Measurements from ENCODE around the gene C1orf226.

The C1orf226 gene

GRCh38 chr1:162365284-162366020, 16.1 kb upstream of the C1orf226 start:
- no peak for TF ChIP-seq CTCF (conservative IDR thresholded peaks at IDR 0.05; ENCODE audit: low read length)
- no peak overlapping the region for H3K4me3 ChIP-seq (ENCODE audit: low read length)
- DNase-seq (ENCODE audit: low read depth): no peak

- TF ChIP-seq CTCF (conservative IDR thresholded peaks at IDR 0.05; ENCODE audit: low read length): no peak
- no peak for DNase-seq (ENCODE audit: low read depth)
- no peak overlapping the region for H3K4me3 ChIP-seq (ENCODE audit: low read length)
These were observed 15.4 kb upstream of the C1orf226 start for GRCh38 chr1:162366149-162366548.

- no peak for DNase-seq (ENCODE audit: low read depth)
- TF ChIP-seq CTCF (conservative IDR thresholded peaks at IDR 0.05; ENCODE audit: low read length): no peak
- peak overlapping the region; percentile 53 for H3K4me3 ChIP-seq (ENCODE audit: low read length)
These were observed 14.9 kb upstream of the C1orf226 start for GRCh38 chr1:162366671-162367070.

- no peak for DNase-seq (ENCODE audit: low read depth)
- peak overlapping the region; percentile 53 for H3K4me3 ChIP-seq (ENCODE audit: low read length)
- TF ChIP-seq CTCF (conservative IDR thresholded peaks at IDR 0.05; ENCODE audit: low read length): no peak
These were observed 14.5 kb upstream of the C1orf226 start for GRCh38 chr1:162367073-162367472.

- no peak for DNase-seq (ENCODE audit: low read depth)
- no peak overlapping the region for H3K4me3 ChIP-seq (ENCODE audit: low read length)
- no peak for TF ChIP-seq CTCF (conservative IDR thresholded peaks at IDR 0.05; ENCODE audit: low read length)
These were observed 13.8 kb upstream of the C1orf226 start for GRCh38 chr1:162367772-162368171.

GRCh38 chr1:162368451-162368850, 13.1 kb upstream of the C1orf226 start:
- no peak for TF ChIP-seq CTCF (conservative IDR thresholded peaks at IDR 0.05; ENCODE audit: low read length)
- no peak overlapping the region for H3K4me3 ChIP-seq (ENCODE audit: low read length)
- no peak for DNase-seq (ENCODE audit: low read depth)

- DNase-seq (ENCODE audit: low read depth): no peak
- no peak for TF ChIP-seq CTCF (conservative IDR thresholded peaks at IDR 0.05; ENCODE audit: low read length)
- no peak overlapping the region for H3K4me3 ChIP-seq (ENCODE audit: low read length)
These were observed 12.0 kb upstream of the C1orf226 start for GRCh38 chr1:162369571-162369970.

All from AG10803 (cell line).